HG02588 (cell line): ENCODE data around the gene FFAR1.

Source experiments
- ATAC-seq: cut with Tn5 transposase; IDR thresholded peaks from one replicate; pipeline ENCODE4 v1.9.1; 2021; ENCODE audit warnings: mild to moderate bottlenecking, moderate library complexity; ENCODE audit not compliant: unreplicated experiment

Gene FFAR1

GRCh38 chr19:35314858-35315470, 32.7 kb upstream of the FFAR1 start:
- no peak for ATAC-seq

GRCh38 chr19:35315883-35316282, 31.8 kb upstream of the FFAR1 start:
- no peak for ATAC-seq

GRCh38 chr19:35316560-35316959, 31.1 kb upstream of the FFAR1 start:
- no peak for ATAC-seq

- ATAC-seq = no peak
Observed at GRCh38 chr19:35317464-35318043, 30.1 kb upstream of the FFAR1 start.

- ATAC-seq = no peak
Observed at GRCh38 chr19:35318679-35319448, 28.8 kb upstream of the FFAR1 start.

GRCh38 chr19:35320065-35320713, 27.5 kb upstream of the FFAR1 start:
- ATAC-seq = no peak

- no peak for ATAC-seq
Observed at GRCh38 chr19:35321291-35321690, 26.4 kb upstream of the FFAR1 start.

GRCh38 chr19:35322014-35322413, 25.7 kb upstream of the FFAR1 start:
- no peak for ATAC-seq

GRCh38 chr19:35327642-35328041, 20.1 kb upstream of the FFAR1 start:
- no peak for ATAC-seq

- ATAC-seq = no peak
Observed at GRCh38 chr19:35328851-35329285, 18.8 kb upstream of the FFAR1 start, which contains the start of gene CD22. Gene CD22, plus strand, starts transcription at chr19:35329187. Its CDS starts 2,854 bp downstream, at chr19:35332041.

- ATAC-seq = no peak
Observed at GRCh38 chr19:35329323-35329722, 18.4 kb upstream of the FFAR1 start.

GRCh38 chr19:35330475-35330874, 17.2 kb upstream of the FFAR1 start:
- peak; percentile 45 for ATAC-seq

GRCh38 chr19:35331551-35332214, 16.0 kb upstream of the FFAR1 start:
- ATAC-seq = no peak

- no peak for ATAC-seq
Observed at GRCh38 chr19:35332817-35333216, 14.9 kb upstream of the FFAR1 start.

- ATAC-seq = no peak
Observed at GRCh38 chr19:35334144-35334753, 13.5 kb upstream of the FFAR1 start.

GRCh38 chr19:35336166-35336955, 11.3 kb upstream of the FFAR1 start:
- ATAC-seq = no peak

- ATAC-seq = no peak
Observed at GRCh38 chr19:35337097-35337983, 10.4 kb upstream of the FFAR1 start.

- no peak for ATAC-seq
Observed at GRCh38 chr19:35337984-35338296, 9.8 kb upstream of the FFAR1 start.

GRCh38 chr19:35340431-35340830, 7.3 kb upstream of the FFAR1 start:
- ATAC-seq = no peak
